ENCODE measurements around the gene C1orf56.
A peak's percentile ranks its signal among the peaks of the same experiment; 100 is the strongest.

DNA sequence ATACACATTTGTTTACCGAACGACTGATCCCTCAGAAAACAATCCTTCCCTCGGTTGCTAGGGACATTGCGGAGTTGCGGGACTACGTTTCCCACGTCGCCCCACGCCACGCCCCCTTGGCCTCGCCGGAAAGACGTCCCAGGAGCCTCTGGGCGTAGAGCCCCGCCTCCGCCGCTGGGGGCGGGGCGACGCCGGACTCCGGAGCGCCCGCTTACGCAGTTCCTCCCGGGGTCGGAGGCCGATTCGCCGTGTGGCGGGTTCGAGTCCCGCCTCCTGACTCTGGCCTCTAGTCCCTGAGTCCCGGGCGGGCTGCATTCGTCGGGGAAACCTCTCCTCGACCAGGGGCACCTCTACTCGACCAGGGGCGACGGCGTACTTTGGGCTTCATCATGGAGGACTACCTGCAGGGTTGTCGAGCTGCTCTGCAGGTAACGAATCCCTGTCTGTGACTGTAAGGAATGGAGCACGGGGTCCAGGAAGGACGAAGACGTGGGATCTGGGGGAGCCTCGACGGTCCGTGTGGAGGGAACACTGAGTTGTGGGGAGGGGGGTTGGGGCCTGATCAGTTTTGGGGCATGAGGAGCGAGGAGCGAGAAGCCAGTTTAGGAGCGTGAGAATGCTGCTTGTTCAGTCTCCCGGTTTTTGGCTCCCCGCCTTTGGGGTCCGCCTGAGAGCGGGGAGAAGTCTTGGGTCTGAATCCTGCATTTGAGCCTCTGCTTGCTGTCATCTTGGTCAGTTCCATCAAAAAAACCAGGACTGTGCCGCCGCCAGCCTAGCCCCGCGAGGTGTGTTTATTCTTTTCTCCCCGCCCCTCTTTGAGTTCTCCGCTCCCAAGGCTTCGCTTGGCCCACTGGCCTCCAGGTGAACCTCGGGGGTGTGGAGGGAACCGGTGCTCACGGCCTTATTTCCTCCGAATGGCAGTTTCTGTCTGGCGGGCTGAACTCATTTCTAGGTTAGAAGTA, 39.0 kb upstream of the C1orf56 start, which contains the start of gene PRUNE1:
- TF ChIP-seq, protein P1, sequence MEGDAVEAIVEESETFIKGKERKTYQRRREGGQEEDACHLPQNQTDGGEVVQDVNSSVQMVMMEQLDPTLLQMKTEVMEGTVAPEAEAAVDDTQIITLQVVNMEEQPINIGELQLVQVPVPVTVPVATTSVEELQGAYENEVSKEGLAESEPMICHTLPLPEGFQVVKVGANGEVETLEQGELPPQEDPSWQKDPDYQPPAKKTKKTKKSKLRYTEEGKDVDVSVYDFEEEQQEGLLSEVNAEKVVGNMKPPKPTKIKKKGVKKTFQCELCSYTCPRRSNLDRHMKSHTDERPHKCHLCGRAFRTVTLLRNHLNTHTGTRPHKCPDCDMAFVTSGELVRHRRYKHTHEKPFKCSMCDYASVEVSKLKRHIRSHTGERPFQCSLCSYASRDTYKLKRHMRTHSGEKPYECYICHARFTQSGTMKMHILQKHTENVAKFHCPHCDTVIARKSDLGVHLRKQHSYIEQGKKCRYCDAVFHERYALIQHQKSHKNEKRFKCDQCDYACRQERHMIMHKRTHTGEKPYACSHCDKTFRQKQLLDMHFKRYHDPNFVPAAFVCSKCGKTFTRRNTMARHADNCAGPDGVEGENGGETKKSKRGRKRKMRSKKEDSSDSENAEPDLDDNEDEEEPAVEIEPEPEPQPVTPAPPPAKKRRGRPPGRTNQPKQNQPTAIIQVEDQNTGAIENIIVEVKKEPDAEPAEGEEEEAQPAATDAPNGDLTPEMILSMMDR (IDR thresholded peaks at IDR 0.05) = peak in 1 of 4 experiments; percentile 41
- TF ChIP-seq EP300 (IDR thresholded peaks at IDR 0.05) = no peak
